GM18499 (cell line): ENCODE data around the gene TM4SF4.

Source experiments
- ATAC-seq: cut with Tn5 transposase; IDR thresholded peaks from one replicate; pipeline ENCODE4 v1.9.1; 2021; ENCODE audit warnings: moderate number of reproducible peaks; ENCODE audit not compliant: insufficient read depth, unreplicated experiment

Gene TM4SF4

DNA sequence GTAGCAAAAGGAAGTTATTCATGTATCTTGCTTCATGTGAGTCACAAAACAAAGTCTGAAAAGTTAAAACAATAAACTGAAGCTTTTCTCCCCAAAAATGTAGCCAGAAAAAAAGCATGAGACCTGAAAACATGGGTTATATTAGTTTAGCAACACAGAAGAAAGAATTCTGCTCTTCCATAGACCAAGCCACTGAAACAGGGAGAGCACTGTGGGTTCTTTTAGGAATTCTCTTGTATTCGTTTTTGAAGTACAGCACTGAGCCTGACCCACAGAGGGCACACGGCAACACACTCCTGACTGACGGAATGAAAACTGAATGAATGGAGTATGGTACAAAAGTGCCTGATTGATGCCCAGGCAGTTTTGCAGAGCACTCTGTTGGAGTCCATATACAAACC is 66.6 kb downstream of the TM4SF4 start:
- ATAC-seq, result no peak

DNA sequence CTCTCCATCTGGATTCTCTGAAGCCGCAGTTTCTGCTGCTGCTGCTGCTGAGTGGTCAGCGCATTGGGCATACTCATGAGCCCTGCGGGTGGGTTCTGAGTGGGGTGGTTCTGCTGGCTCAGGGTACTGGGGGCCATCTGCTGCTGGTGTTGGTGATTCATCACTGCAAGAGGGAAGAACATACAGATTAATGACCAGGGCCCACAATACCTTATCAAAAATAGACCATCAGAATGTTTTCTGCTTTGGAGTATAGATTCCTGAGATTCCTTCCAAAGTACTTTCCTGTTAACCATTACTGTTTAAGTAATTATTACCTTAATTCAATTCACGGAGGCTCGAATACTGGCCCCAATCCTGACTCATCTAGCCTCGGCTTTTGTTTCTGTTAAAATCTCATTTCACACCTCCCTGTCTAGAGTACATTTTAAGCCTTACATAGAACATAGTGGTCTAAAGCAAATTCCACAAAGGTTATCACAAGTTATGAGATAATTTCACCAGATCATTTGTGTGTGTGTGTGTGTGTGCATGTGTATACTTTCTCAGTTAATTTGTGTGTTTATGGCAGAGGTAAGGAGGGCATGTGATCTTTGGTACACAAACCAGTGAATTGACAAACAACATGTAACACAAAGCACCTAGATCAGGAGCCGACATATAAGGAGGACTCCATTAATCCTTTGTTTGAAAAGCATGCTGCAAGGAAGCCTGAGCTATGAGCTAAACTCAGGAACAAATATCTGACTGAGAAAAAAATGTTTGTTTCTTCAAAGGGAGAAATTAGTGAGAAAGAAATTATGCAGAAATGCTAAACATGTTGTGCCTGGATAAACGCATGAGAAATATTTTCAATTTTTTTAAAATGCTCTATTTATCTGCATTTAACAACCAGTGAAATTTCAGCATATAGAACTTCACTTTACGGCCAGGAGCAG is 68.1 kb downstream of the TM4SF4 start:
- ATAC-seq, result no peak

DNA sequence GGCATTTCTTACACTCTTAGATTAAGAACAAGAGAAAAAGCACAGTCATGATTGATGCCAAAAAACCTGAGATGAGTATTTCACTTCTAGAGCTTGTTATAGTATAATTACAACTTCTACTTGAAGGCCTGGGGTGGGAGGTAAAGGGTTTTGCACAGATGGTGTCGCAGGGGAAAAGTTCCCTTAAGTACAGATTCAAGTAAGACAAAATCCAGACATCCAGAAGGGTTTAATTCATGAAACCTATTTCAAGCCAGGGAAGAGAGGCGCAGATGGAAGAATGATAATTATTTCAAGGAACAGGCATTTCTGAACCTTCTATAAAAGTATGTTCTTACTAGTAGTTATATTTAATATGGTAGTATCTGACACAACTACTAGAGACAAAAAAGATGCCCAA is 70.6 kb downstream of the TM4SF4 start:
- no peak for ATAC-seq

DNA sequence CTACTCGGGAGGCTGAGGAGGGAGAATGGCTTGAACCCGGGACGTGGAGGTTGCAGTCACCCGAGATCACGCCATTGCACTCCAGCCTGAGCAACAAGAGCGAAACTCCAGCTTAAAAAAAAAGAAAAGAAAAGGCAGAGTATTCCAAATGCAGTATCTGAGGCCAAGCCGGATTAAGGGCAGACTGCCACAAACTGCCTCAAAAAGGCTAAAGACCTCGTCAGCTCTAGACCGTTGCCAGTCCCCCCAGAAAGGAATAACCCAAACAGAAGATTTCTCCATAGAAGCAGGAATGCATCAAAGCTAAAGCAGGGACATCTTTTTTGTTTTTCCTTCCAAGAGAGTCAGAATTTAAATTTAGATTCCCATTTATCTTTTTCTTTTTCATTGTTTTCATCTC is 72.9 kb downstream of the TM4SF4 start:
- ATAC-seq, result no peak

DNA sequence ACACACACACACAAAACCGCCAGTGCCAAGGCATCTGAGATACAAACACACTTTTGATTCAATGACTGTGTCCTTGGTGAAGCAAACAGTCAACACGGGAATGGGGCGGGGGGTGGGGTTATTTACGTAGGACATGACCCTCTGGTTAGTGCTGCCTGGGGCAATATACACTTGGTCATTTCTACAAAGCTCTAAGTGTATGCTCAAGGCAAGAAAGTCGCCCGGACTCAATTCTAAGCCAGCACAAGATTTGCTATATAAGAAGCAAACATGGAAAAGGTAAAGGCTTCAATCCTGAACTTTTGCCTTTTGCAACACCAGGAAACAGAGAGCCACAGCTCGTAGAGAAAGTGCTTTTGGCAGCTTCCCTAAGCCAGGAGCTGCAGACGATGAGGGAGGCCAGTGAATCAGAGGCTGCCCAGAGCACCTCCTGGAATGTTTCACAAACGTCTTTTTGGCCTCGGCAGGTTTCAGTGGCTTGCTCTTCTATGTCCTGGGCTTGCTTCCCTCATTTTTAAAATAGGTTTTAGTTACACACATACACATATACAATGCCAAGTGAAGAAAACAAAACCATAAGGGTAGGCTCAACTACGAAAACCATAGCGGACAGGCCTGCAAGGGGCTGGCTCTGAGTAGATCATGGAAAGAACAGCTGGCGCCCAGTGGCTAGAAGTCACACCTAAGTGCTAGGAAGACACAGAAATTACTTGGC is 73.6 kb downstream of the TM4SF4 start:
- ATAC-seq, result no peak

DNA sequence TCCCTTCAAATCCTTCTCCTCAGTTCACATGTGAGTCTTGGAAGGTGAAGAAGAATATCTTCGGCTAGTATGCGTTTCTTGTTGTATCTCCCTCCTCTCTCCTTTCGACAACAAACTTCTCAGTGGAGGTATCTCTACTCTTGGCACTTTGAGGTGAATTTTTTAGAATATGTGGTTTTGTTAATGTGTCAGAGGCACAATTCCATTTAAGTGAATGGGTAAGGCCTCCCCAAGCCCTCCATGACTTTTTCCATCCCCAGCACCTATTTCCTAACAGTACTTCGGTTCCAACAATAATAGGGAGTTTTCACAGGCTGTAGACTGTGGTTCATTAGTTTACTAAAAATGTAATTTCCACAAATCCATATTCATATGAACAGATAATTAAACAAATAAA is 74.2 kb downstream of the TM4SF4 start:
- no peak for ATAC-seq

DNA sequence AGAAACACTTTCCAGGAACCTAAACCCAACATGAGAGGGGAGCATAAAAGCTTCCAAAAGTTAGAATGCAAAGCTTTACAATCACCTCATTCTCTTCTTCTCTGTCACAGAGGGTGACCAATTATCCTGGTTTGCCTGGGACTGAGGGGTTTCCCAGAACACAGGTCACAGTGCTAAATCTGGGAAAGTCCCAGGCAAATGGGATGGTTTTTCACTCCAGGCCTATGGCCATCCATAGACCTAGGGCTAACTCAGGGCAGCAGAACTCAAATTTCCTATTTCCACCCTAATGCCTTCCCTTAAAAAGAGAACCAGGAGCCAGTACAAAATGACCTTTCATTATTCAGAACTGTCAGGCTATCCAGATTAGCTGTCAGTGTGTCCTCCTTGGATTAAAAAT is 77.0 kb downstream of the TM4SF4 start:
- ATAC-seq, result no peak

DNA sequence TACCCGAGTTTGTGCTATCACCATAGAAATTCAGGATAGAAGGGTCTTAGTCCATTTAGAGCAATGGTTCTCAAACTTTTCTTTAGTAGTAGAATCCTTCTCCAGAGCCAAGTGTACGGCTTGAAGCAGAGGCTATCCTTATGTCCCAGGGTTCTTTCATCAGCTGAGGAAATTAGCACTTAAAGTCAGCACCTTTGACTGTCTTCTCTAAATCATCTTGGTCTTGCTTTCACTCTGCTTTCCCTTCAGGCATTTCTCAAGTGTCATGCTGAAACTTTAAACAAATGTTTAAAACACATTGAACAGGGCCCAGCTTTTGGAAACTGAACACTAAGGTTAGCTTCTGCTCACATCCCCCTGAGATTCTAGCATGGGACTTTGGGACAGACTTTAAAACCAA is 78.2 kb downstream of the TM4SF4 start:
- ATAC-seq, result no peak
